NCI-H345 treated with DMSO at 0.1 percent for 48 hours (cell line): ENCODE measurements around the gene VWA2.
A peak's percentile ranks its signal among the peaks of the same experiment; 100 is the strongest.

Experiments used
- DNase-seq: peaks from one replicate; lab custom pipeline; 2025; ENCODE audit not compliant: unreplicated experiment; lab: John Stamatoyannopoulos, UW

Gene VWA2

DNA sequence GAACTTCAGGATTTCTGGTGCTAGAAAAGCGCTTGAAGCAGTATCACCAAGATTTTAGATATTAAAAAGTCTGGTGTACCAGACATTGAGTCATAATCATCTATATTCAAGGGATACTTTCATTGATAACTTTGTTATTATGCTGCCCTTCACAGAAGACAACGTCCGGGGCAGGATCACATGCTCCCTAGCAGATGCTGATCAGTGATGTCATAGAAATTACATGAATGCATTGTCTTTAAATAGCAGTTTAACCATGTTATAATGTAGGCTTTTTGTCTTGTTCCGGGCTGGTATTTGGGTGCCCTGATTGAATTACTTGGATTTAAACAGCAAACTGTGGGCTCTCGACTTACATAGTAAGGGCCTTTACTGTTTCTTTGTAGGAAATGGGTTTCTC is 54.0 kb downstream of the VWA2 start:
- DNase-seq, result no peak

GRCh38 chr10:114294549-114294948 is 55.5 kb downstream of the VWA2 start:
- DNase-seq, result no peak

- no peak for DNase-seq
These were observed 56.3 kb downstream of the VWA2 start for GRCh38 chr10:114295393-114295792.

DNA sequence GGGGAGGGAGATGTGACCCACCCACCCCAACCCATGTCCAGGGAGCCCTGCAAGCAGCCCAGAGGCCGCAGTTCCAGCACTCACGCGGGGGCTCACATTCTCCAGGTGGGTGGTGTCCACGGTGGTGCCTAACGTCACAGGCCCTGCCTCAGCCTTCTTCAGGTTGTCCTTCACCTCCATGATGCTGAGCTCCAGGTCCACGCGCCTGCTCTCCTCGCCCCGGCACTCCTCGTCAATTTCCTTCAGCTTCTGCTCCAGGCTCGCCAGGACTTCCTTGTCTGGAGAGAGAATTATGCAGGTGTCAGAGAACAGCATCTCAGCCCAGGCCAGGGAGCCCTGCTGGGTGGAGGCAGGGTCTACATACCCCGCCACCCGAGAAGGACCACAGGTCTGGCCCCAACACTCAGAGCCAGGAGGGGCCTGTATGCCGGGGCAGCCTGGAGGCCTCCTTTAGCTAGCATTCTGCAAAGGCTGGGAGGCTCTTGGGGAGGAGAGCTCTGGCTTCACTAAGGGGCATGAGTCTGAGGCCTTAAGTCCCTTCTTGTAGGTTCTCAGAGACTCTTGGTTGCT is 58.2 kb downstream of the VWA2 start:
- DNase-seq, result no peak

DNA sequence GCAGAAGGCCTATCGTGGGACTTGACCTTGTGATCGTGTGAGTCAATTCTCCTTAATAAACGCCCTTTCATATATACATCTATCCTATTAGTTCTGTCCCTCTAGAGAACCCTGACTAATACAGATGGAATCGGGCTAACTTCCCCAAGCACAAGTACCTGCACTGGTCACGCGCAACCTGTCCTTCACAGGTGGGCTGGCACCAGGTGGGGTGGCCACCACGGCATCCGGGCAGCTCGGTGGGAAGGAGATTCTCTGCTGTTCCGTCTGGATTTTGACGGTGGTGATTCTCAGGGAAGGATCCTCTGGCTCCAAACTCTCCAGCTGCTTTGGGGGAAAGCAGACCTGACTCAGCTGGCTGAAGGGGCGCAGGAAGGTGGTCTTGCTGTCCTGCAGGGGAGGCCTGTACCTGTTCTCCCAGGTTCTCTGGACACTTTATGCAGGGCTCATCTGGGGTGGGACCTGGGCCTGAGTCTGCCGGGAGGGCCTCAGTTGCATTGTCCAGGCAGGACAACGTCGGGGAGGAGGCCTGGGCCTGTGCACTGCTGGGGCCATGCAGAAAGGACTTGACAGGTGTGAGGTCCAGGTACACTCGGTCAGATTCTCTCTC is 61.1 kb downstream of the VWA2 start:
- DNase-seq, result no peak

- no peak for DNase-seq
These were observed 62.1 kb downstream of the VWA2 start for GRCh38 chr10:114301177-114301576.

DNA sequence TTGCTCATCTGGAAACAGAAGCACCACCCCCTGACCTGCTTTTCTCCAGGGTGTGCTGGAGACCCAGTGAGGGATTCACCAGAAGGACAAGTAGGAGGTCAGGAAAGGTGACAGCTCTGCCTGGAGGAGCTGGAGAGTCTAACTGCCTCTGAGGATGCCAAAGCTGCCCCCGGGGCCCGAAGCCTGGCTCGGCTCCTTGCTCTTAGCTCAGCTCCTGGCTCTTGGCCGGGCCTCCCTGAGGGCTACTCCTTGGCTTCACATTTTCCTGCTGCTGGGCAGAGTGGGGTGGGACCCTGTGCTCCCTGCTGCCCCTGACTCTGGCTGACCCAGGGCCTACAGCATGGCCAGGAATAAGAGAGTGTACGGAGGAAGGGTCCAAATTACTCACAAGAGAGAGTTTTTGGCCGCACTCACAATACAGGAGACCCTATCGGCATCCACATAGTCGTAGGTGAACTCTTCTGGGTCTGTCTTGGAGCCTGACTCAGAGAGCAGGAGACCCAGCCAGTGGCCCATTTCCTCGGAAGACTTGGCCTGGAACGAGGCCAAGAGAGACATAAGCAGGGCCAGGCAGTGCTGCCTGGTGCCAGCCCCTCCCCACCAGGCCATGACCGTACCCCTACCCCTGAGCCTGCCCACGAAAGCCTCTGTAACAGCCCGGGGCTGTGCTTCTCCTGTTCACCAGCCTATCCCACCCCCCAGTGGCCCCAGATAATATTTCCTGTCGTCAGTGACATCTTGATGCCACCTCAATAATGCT is 63.1 kb downstream of the VWA2 start:
- no peak for DNase-seq

DNA sequence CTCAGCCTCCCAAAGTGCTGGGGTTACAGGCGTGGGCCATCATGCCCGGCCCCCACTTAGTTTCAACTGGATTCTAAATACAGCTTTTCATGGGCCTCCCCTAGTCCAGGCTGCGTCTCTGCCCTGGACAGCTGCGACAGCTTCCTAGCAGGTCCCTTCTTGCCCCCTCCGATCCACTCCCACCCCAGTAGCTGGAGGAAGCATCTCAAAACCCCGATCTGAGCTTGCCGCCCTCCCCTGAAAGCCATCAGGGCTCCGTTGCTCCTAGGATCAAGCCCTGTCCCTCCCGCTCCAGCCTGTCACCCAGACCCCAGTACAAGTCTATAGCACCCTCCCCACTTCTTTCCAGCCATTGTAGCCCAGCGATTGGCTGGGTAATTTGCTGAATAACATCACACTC is 64.5 kb downstream of the VWA2 start:
- DNase-seq, result no peak

DNA sequence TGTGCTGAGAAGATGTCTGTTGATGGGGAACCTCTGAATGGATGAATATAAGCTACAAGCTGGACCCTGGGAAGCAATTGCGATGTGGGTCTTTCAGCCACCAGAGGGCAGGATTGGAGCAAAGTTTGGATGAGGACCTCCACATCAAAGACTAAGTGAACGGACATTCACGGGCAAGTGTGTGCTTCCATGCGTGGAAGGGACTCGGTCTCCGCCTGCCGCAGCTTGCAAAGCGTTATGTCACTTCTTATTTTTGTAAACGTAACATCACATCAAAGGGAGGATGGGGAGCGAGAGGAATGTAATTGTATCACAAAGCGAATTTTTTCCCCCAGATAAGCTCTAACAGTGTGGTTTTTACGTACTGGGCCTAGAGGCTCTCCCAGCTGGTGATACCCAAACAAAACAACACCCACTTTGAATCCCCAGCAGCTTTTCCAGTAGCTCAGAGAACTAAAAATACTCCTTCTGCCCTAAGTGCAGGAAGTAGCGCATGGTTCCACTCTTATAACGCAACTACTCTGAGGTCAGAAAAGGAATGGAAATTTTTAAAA is 65.0 kb downstream of the VWA2 start:
- DNase-seq, result peak; percentile 39

DNA sequence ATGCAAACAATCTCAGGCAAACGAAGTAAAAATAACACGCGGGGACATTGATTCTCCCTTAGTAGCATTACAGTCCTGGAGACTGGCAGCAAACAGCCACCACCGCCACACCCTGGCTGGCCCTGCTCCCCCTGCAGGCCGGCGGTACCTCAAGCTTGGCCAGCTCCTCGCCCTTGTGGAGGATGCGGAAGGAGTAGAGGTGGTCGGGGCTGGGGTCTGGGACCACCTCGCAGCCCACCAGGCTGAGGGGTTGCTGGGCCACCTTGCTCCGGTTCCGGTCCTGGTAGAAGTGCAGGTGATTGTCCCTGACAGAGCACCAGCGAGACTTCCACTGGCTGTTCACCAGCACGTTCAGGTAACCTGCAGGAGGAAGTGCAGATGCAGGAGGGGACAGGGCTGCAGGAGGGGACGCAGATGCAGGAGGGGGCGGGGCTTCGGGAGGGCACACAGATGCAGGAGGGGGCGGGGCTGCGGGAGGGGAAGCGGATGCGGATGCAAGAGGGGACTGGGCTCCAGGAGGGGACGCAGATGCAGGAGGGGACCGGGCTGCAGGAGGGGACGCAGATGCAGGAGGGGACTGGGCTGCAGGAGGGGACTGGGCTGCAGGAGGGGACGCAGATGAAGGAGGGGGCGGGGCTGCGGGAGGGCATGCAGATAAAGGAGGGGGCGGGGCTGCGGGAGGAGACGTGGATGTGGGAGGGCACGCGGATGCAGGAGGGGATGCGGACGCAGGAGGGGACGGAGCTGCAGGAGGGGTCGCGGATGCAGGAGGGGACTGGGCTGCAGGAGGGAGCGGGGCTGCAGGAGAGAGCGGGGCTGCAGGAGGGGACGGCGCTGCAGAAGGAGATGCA is 65.7 kb downstream of the VWA2 start:
- DNase-seq, result peak; percentile 35

DNA sequence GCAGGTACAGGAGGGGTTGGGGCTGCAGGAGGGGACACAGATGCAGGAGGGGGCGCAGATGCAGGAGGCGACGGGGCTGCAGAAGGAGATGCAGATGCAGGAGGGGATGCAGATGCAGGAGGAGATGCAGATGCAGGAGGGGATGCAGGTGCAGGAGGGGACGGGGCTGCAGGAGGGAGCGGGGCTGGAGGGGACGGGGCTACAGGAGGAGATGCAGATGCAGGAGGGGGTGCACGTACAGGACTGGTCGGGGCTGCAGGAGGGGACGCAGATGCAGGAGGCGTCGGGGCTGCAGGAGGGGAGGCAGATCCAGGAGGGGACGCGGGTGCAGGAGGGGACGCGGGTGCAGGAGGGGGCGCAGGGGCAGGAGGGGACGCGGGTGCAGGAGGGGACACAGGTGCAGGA is 66.5 kb downstream of the VWA2 start:
- no peak for DNase-seq

GRCh38 chr10:114306116-114306973 is 67.3 kb downstream of the VWA2 start:
- DNase-seq, result no peak

DNA sequence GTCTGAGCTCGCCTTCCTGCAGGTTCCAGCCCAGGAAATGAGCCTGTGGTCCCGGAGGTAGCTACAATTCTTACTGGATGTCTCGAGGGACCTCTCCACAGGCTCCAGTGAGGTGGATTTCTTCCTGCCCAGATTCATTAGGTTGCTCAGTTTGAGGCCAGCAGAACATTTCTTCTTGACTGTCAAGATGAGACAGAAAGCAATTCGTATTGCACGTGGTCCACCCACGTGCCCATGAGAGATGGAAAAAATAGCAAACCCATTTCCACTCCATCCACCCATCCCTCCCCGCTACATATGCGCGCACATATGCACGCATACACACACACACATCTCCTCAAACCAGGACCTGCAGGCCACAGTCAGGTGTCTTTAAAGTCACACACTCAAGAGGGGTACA is 68.7 kb downstream of the VWA2 start:
- no peak for DNase-seq

- no peak for DNase-seq
These were observed 69.7 kb downstream of the VWA2 start for GRCh38 chr10:114308531-114309363.

GRCh38 chr10:114309364-114309651 is 70.3 kb downstream of the VWA2 start:
- DNase-seq, result no peak

DNA sequence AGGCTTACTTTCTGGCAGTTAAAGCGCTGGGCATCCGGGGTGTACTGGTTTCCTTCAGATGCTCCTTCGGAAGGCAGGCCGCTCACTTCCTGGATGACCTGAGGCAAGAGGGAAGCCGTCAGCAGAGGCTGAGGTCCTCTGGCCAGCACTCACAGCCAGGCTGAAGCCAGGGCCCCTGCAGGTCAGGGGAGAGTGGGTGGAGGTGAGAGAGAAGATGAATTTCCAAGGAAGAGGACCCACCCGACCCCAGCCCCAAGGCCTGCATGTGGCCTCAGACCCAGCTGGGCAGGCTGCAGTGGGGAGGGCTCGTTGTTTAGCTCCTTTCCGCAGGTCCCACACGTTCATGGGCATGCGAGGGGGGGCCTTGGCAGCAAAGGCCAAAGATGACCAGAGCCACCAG is 71.3 kb downstream of the VWA2 start:
- DNase-seq, result no peak

DNA sequence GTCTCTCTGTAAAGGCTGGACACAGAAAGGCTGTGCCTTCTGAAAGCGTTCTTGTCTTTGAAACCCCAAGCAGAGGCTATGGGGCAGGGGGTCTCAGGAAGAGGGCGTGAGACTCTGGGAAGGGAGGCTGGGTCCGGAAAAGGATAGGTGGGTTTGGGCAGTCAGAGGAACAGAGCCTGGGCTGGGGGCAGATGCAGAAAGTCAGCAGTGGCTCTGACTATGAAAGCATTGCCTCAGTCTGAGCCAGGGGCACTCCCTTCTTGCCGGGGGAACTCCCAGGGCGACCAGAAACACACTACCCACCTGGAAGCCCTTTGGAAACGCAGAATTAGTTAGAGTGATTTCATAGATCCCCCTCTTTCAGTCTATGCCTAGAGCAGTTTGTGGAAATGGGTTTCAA is 72.0 kb downstream of the VWA2 start:
- no peak for DNase-seq

- DNase-seq, result no peak
These were observed 72.6 kb downstream of the VWA2 start for GRCh38 chr10:114311496-114312209.

GRCh38 chr10:114313139-114313538 is 74.1 kb downstream of the VWA2 start:
- DNase-seq, result no peak
